ENCODE results near the gene CENPB.

Gene CENPB

DNA sequence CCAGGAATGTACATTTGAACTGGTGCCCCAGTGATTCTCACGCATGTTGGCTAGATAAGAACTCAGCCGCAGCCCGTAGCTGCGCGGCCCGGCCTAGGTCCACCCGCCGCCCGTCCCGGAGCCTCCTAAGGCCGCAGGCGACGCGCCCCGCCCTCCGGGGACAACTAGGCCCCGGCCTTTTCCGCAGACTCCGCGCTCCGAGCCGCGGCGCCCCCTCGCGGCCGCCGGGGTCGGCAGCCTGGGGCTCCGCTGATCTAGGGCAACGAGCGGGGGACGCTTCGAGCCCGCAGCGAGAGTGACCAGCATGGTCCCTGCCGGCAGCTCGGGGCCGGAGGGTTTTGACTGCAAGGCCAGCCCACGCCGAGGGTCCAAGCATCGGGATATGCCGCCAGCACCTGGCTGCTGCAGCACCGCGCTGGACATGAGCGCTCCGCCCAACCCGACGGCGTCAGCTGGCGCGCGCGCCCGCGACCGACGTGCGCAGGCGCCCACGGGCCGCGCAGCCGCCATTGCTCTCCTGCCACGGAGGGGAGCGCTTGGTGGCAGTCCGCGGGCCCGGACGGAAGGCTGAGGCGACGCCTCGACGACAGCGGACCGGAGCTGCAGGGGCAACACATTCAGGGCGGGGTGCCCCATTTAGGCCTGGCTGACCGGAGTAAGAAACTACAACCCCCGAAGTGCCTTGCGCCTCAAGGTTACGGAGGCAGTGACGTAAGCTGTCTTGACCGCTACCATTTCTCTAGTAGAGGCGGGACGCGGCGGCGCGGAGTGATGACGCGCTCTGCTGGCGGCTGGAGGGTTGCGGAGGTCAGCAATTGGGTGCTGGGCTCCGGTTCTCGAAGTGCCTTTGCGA lies 33.7 kb upstream of the CENPB start, which contains the start of gene AP5S1:
Gene AP5S1 (plus strand): TSS at position 500 of the 853 bp plus-strand sequence. CDS start 1,571 bp downstream, outside the sequence.
- peaks cover 21% of the 10 kb centered on the region for H3K36me3 ChIP-seq (ENCODE audit: control insufficient read depth, insufficient read depth, low read length)
- H3K27me3 ChIP-seq (replicated peaks; ENCODE audit: control insufficient read depth, insufficient read depth, low read length, poor library complexity, severe bottlenecking): no peaks in the 10 kb centered on the region
- DNase-seq: peak; percentile 85 to 92 (median 86)
- peaks cover 29% of the 10 kb centered on the region for H3K4me1 ChIP-seq (ENCODE audit: control insufficient read depth, insufficient read depth, low read length, poor library complexity, severe bottlenecking)
- peak within 1 kb of the TSS; percentile 73 for H3K4me3 ChIP-seq (ENCODE audit: insufficient read depth, low read depth, low read length, poor library complexity, severe bottlenecking)
- peak within 1 kb of the TSS; percentile 98 for H3K27ac ChIP-seq (ENCODE audit: insufficient read depth, low read length, poor library complexity, severe bottlenecking)
- no peaks in the 10 kb centered on the region for H3K9me3 ChIP-seq (ENCODE audit: control insufficient read depth, low read length)

DNA sequence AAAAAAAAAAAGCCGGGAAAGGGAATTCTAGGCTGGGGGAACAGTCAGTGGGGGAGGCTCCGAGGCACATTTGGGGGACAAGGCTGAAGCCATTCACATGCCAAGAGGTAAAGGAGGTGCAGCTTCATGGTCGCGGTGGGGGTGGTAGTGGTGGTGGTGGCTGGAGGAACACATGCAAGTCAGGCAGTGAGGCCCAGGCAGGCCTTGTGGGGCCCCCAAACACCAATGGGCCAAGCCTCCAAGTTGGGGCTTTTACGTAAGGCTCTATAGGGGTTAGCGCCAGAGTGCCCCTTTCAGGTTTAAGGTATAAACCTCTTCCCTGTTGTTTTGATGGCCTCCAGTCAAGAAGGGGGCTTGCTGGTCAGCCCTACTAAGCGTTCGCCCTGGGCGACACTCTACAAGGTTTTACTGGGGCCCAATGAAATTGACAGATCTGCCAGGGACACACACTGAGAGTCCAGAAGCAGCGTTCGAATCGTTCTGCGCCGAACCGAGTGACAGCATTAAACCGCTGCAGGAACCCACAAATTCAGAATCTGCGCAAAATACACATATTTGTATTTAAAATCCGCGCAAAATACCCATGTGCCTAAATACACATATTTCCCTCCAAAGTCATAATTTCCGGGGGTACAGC lies 33.0 kb upstream of the CENPB start:
- H3K9me3 ChIP-seq (ENCODE audit: control insufficient read depth, low read length): no peaks in the 10 kb centered on the region
- DNase-seq: no peak
- peak overlapping the region; percentile 98 for H3K27ac ChIP-seq (ENCODE audit: insufficient read depth, low read length, poor library complexity, severe bottlenecking)
- H3K4me3 ChIP-seq (ENCODE audit: insufficient read depth, low read depth, low read length, poor library complexity, severe bottlenecking): peak overlapping the region; percentile 73
- peaks cover 36% of the 10 kb centered on the region for H3K4me1 ChIP-seq (ENCODE audit: control insufficient read depth, insufficient read depth, low read length, poor library complexity, severe bottlenecking)
- H3K27me3 ChIP-seq (replicated peaks; ENCODE audit: control insufficient read depth, insufficient read depth, low read length, poor library complexity, severe bottlenecking): no peaks in the 10 kb centered on the region
- H3K36me3 ChIP-seq (ENCODE audit: control insufficient read depth, insufficient read depth, low read length): peaks cover 19% of the 10 kb centered on the region

DNA sequence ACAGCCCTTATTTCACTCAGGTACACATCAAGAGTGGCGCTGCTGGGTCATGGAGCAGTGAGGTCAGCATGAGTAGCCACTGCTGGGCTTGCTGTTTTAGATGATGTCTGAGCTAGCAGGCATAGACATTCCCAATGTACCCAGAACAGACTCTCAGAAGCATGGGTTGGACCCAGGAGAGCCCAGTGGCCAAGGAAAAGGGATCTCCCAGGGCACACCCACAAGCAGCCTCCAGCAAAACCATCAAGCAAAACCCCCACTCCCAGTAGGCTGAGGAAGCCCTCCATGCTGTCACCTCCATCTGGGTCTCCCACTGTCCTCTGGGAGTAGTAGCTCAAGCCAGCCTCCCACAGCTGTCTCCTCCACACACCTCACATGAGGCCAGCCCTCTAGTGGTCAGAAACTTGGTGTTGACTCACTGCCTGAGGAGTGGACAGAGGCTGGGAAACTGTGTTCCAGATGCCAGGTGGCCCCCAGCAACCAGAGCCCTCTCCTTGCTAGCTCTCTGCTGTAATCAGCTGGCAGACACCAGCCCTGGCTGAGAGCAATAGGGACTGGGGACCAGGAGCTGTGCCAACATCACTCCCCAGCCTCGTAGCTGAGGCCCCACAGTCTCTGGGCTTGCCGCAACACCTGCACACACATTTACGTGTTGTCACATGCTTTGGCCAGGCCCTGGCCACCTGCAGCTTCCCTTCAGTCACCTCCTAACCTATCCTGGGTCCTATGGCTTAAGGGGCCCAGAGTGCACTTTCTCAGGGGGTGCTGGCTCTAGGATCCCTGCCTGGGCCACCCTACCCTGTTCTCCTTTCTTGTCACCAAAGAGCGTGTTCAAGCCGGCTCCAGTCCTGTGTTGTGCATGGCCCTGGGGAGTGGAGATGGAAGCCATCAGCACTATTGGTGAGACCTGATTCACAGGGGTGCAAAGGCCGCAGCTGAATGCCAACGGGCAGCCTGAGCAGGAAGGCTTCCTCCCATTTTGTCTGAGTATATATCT lies 31.9 kb upstream of the CENPB start:
- H3K4me1 ChIP-seq (ENCODE audit: control insufficient read depth, insufficient read depth, low read length, poor library complexity, severe bottlenecking): peaks cover 43% of the 10 kb centered on the region
- DNase-seq: no peak
- no peak overlapping the region for H3K27ac ChIP-seq (ENCODE audit: insufficient read depth, low read length, poor library complexity, severe bottlenecking)
- no peaks in the 10 kb centered on the region for H3K9me3 ChIP-seq (ENCODE audit: control insufficient read depth, low read length)
- H3K36me3 ChIP-seq (ENCODE audit: control insufficient read depth, insufficient read depth, low read length): peaks cover 9% of the 10 kb centered on the region
- no peaks in the 10 kb centered on the region for H3K27me3 ChIP-seq (replicated peaks; ENCODE audit: control insufficient read depth, insufficient read depth, low read length, poor library complexity, severe bottlenecking)
- no peak overlapping the region for H3K4me3 ChIP-seq (ENCODE audit: insufficient read depth, low read depth, low read length, poor library complexity, severe bottlenecking)

- Histone ChIP-seq H3K9me3 (ENCODE audit: control insufficient read depth, low read length) (no peaks in the 10 kb centered on the region), H3K27ac (ENCODE audit: insufficient read depth, low read length, poor library complexity, severe bottlenecking) (peak overlapping the region; percentile 50), H3K4me1 (ENCODE audit: control insufficient read depth, insufficient read depth, low read length, poor library complexity, severe bottlenecking) (peaks cover 61% of the 10 kb centered on the region), H3K4me3 (ENCODE audit: insufficient read depth, low read depth, low read length, poor library complexity, severe bottlenecking) (no peak overlapping the region), H3K27me3 (replicated peaks; ENCODE audit: control insufficient read depth, insufficient read depth, low read length, poor library complexity, severe bottlenecking) (no peaks in the 10 kb centered on the region), H3K36me3 (ENCODE audit: control insufficient read depth, insufficient read depth, low read length) (no peaks in the 10 kb centered on the region)
- no peak for DNase-seq
Measured at GRCh38 chr20:3815703-3816315, 29.3 kb upstream of the CENPB start.

DNA sequence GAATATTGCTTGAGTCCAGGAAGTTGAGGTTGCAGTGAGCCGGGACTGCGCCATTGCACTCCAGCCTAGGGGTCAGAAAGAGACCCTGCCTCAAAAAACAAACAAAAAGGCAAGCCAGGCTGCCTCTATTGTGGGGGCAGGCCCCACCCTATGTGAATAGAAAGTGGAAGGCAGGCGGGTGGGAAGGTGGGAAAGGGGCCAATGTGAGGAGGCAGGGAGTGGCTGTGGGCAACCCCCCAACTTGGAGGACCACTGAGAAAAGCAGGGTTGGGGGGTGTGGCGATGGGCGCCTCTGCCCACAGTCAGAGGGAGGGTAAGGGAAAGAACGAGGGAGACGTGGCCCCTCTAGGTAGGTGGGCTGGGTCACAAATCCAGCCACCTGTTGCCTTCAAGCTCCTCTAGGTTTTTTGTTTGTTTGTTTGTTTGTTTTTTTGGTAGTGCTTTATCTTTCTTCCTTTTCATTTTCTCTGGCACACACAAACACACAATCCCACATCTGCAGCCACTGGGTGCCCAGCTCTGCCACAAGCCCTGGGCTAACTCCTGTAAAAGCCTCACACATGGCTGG lies 28.5 kb upstream of the CENPB start:
- Histone ChIP-seq H3K27ac (ENCODE audit: insufficient read depth, low read length, poor library complexity, severe bottlenecking) (peak overlapping the region; percentile 50), H3K27me3 (replicated peaks; ENCODE audit: control insufficient read depth, insufficient read depth, low read length, poor library complexity, severe bottlenecking) (no peaks in the 10 kb centered on the region), H3K4me3 (ENCODE audit: insufficient read depth, low read depth, low read length, poor library complexity, severe bottlenecking) (no peak overlapping the region), H3K4me1 (ENCODE audit: control insufficient read depth, insufficient read depth, low read length, poor library complexity, severe bottlenecking) (peaks cover 68% of the 10 kb centered on the region), H3K36me3 (ENCODE audit: control insufficient read depth, insufficient read depth, low read length) (no peaks in the 10 kb centered on the region), H3K9me3 (ENCODE audit: control insufficient read depth, low read length) (no peaks in the 10 kb centered on the region)
- DNase-seq: no peak

DNA sequence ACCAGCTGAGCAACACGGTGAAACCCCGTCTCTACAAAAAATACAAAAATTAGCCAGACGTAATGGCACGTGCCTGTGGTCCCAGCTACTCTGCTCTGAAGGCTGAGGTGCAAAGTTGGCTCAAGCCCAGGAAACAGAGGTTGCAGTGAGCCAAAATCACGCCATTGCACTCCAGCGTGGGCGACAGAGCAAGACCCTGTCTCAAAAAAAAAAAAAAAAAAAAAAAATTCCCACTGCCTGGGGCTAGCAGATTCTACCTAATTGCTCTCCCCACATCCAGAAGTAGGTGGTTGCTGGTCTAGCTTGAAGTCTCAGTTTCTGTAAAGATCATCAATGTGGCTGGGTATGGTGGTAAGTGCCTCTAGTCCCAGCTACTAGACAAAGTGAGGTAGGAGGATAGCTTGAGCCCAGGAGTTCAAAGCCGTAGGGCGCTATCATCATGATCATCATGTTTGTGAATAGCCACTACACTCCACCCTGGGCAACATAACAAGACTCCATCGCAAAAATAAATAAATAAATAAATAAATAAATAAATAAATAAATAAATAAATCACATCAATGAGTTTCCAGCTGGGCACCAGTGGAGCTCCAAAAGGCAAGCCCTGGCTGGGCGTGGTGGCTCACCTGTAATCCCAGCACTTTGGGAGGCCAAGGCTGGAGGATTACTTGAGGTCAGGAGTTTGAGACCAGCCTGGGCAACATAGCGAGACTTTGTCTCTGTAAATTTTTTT lies 27.5 kb upstream of the CENPB start:
- no peaks in the 10 kb centered on the region for H3K36me3 ChIP-seq (ENCODE audit: control insufficient read depth, insufficient read depth, low read length)
- no peaks in the 10 kb centered on the region for H3K27me3 ChIP-seq (replicated peaks; ENCODE audit: control insufficient read depth, insufficient read depth, low read length, poor library complexity, severe bottlenecking)
- peak in 1 of 3 donors; percentile 13 for DNase-seq
- H3K4me3 ChIP-seq (ENCODE audit: insufficient read depth, low read depth, low read length, poor library complexity, severe bottlenecking): no peak overlapping the region
- H3K27ac ChIP-seq (ENCODE audit: insufficient read depth, low read length, poor library complexity, severe bottlenecking): peak overlapping the region; percentile 95
- H3K4me1 ChIP-seq (ENCODE audit: control insufficient read depth, insufficient read depth, low read length, poor library complexity, severe bottlenecking): peaks cover 66% of the 10 kb centered on the region
- H3K9me3 ChIP-seq (ENCODE audit: control insufficient read depth, low read length): no peaks in the 10 kb centered on the region

GRCh38 chr20:3812975-3813847 lies 26.7 kb upstream of the CENPB start:
- H3K4me3 ChIP-seq (ENCODE audit: insufficient read depth, low read depth, low read length, poor library complexity, severe bottlenecking): no peak overlapping the region
- no peaks in the 10 kb centered on the region for H3K27me3 ChIP-seq (replicated peaks; ENCODE audit: control insufficient read depth, insufficient read depth, low read length, poor library complexity, severe bottlenecking)
- H3K9me3 ChIP-seq (ENCODE audit: control insufficient read depth, low read length): no peaks in the 10 kb centered on the region
- H3K27ac ChIP-seq (ENCODE audit: insufficient read depth, low read length, poor library complexity, severe bottlenecking): peak overlapping the region; percentile 95
- H3K36me3 ChIP-seq (ENCODE audit: control insufficient read depth, insufficient read depth, low read length): no peaks in the 10 kb centered on the region
- DNase-seq: no peak
- peaks cover 59% of the 10 kb centered on the region for H3K4me1 ChIP-seq (ENCODE audit: control insufficient read depth, insufficient read depth, low read length, poor library complexity, severe bottlenecking)

DNA sequence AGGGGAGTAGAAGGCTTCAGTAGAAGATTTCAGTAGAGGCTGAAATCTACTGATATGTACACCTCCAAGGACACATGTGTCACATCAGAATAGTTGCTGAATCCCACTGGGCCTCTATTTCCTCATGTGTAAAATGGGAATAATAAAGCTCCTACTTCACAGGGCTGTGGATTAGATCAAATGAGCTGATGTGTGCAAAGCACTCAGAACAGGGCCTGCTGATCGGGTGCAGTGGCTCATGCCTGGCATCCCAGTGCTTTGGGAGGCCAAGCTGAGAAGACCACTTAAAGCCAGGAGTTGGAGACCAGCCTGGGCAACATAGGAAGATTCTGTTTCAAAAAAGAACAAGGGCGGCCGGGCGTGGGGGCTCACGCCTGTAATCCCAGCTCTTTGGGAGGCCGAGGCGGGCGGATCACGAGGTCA lies 25.7 kb upstream of the CENPB start:
- no peak for DNase-seq
- H3K4me1 ChIP-seq (ENCODE audit: control insufficient read depth, insufficient read depth, low read length, poor library complexity, severe bottlenecking): peaks cover 68% of the 10 kb centered on the region

More for the DNA sequence above, 25.7 kb upstream of the CENPB start:
- Histone ChIP-seq H3K9me3 (ENCODE audit: control insufficient read depth, low read length) (no peaks in the 10 kb centered on the region), H3K36me3 (ENCODE audit: control insufficient read depth, insufficient read depth, low read length) (no peaks in the 10 kb centered on the region), H3K27me3 (replicated peaks; ENCODE audit: control insufficient read depth, insufficient read depth, low read length, poor library complexity, severe bottlenecking) (no peaks in the 10 kb centered on the region), H3K4me3 (ENCODE audit: insufficient read depth, low read depth, low read length, poor library complexity, severe bottlenecking) (no peak overlapping the region), H3K27ac (ENCODE audit: insufficient read depth, low read length, poor library complexity, severe bottlenecking) (peak overlapping the region; percentile 95)
